GM12875 (cell line): ENCODE results near the gene PSG7.
"Not testable (repeated sequence)": the region's sequence is repeated elsewhere in the genome, so short reads cannot be mapped to it uniquely, and the experiment has no call there.

Experiments
- H3K4me3 ChIP-seq: one replicate; pipeline ENCODE4 v1.5.1; 2011; ENCODE audit warnings: low read depth, low read length, control low read depth
- TF ChIP-seq, protein P1 (sequence below): IDR thresholded peaks from 2 replicates; pipeline ENCODE4 v1.5.1; 2011; ENCODE audit warnings: low read depth, mild to moderate bottlenecking, control low read depth, inconsistent platforms, low read length, moderate library complexity, borderline replicate concordance; ENCODE audit not compliant: insufficient read depth

The PSG7 gene

DNA sequence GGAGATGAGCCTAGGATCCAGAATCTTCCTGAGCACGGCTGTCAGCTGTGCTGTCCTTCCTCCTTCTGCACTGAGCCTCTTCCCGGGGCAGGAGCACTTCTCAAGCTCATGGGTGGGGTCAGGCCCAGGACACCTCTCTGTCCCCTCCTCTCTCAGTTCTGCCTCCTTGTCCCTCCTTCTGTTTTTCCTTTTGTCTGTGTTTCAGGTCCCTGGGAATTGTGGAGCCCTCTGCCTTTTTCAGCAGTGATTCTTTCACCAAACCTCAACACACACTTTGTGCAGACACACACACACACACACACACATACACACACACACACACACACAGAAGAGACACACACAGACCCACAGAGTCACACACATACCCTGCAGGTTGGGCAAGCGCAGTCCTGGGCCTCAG, at the start of gene PSG7:
Gene PSG7 (minus strand): TSS at position 101 of the 400 bp plus-strand sequence. CDS start 131 bp downstream, outside the sequence.
- H3K4me3 ChIP-seq = not testable (repeated sequence)

DNA sequence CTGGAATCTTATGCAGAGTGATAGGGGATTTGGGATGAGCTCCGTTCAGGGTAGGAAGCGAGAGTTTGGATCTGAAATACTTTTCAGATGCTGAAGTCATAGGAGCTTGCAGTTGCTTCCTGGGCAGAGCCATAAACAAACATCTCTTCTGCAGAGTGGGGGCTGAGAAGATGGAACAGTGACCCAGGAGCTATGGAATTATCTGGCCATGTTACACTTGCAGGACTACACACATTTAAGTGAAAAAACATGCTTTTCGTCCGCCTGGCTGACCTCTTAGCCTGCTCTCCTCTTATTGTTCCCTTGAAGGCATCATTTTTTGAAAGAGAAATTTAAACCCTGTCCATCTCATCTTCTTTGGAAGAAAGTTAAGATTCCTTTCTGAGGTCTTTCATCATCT, 48.6 kb upstream of the PSG7 start:
- TF ChIP-seq, protein P1, sequence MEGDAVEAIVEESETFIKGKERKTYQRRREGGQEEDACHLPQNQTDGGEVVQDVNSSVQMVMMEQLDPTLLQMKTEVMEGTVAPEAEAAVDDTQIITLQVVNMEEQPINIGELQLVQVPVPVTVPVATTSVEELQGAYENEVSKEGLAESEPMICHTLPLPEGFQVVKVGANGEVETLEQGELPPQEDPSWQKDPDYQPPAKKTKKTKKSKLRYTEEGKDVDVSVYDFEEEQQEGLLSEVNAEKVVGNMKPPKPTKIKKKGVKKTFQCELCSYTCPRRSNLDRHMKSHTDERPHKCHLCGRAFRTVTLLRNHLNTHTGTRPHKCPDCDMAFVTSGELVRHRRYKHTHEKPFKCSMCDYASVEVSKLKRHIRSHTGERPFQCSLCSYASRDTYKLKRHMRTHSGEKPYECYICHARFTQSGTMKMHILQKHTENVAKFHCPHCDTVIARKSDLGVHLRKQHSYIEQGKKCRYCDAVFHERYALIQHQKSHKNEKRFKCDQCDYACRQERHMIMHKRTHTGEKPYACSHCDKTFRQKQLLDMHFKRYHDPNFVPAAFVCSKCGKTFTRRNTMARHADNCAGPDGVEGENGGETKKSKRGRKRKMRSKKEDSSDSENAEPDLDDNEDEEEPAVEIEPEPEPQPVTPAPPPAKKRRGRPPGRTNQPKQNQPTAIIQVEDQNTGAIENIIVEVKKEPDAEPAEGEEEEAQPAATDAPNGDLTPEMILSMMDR = no peak
- no peak overlapping the region for H3K4me3 ChIP-seq

DNA sequence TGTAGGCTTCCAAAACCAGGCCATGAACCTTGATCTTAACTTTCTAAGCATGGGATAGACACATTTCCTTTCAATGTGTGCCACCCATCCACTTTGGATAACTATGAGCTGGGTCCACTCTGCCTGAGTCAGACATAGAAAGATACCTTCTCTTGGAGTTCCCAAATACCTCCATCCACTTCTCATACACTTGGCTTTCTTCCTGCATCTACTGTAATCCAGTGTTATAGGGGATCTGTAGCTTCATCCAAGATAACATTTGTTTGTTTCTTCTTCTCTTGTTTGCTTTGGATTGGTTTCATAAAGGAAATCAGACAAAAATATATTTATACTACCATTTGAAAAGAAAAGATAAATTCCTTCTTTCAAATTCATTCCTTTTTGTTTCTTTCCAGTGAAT, 45.1 kb upstream of the PSG7 start:
- H3K4me3 ChIP-seq = not testable (repeated sequence)

DNA sequence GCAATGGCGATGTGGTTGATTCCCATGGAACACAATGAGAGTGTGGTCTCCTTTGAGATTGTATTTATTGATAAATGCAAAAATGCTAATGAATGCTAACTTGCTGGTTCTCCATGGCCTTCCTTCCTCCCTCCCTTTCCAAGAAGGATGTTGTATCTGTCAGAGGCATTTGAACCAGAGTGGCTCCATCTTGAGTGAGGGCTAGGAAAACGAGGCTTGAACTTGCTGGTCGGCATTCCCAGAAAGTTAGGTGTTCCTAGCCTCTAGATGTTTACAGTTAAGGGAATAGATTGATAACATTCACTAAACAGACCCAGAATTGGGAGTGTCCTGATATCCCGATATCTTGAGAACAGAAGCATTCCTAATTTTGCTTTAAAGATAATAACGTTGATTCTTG, 34.4 kb upstream of the PSG7 start:
- not testable (repeated sequence) for H3K4me3 ChIP-seq

DNA sequence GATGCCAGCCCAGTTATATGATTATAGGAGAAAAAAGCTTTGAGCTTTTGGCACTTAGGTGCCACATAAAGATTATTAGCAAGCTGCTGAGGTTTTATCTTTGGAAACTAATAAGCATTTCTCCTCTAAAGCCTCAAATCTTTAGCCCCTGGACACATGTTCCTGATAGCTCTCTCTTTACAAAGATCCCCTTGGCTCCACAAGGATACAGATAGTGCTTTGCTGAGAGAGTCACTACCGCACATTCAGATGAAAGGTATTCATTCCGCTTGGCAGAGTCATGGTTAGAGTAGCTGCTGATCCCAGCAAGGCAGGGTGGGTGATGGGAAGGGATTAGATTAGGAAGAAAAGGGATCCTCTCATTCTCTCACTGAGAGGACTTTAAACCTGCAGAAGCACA, 28.2 kb upstream of the PSG7 start:
- TF ChIP-seq, protein P1 = no peak
- H3K4me3 ChIP-seq = no peak overlapping the region

DNA sequence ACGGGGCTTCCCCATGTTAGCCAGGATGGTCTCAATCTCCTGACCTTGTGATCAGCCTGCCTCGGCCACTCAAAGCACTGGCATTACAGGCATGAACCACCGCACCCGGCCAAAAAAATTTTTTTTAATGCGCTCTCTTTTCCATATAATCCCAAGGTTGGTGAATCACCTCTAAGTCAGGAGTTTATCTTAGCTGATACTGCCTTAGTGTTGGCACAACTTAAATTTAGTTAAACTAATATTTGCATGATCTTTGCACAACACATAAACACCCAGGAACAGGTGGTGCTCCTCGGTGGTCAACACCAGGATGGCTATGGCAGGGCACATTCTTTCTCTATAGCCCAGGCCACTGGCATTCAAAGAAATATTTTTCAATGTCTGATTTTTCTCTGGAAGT, 24.1 kb upstream of the PSG7 start:
- TF ChIP-seq, protein P1 = no peak
- H3K4me3 ChIP-seq = no peak overlapping the region

DNA sequence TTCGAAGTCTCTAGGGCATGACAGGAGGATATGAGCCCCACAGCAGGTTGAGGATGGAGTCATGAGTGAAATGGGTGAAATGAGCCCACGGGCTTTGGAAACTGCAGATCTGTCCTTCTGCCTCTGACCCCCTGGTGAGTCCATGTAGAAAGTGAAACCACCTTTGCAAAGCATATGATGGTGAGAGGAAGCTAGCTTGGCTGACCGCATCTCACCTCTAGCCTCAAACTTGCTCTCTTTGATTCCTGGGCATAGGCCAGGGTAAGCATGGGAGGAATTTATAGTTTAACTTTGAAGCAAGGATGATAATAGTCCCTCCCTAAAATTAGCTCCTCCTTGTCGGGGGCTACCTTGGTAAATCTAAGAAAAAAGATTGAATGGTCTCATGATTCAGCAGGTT, 15.1 kb upstream of the PSG7 start:
- H3K4me3 ChIP-seq = not testable (repeated sequence)

DNA sequence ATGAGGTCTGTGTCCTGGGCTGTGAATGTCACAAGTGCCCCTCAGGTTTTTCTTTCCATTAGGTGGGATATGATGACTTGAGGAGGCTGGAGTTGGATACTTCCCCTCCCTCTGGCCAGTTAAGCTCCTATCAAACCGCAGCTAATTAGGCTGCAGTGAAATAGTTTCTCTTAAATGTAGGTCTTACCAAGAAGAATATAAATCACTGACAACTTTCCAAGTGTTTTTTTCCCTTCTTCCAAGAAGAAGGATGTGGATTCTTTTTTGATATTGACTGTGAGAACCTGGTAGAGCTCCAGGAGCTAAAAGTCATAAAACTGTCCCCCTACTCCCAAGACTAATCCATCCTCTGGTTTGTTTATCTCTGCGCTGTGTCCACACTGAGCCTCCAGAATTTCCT, 14.5 kb upstream of the PSG7 start:
- H3K4me3 ChIP-seq = not testable (repeated sequence)

DNA sequence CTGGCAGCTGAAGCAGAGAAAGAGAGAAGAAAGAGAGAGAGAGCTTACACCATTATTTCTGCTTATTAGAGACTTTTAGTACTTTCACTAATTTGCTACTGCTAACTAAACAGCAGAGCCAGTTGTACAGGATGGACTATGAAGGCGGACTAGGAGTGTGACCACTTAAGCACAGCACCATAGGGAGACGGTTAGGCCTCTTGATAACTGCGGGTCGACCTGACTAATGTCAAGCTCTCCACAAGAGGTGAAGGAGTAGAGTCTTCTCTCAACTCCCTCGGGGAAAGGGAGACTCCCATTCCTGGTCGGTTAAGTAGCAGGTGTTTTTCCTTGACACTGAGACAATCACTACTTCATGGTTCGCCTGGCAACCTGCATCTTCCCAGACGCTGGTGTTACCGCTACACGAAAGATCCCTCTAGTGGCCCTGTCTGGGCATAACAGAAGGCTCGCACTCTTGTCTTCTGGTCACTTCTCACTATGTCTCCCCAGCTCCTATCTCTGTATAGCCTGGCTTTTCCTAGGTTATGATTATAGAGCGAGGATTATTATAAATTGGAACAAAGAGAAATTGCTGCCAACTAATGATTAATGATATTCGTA, 5.3 kb upstream of the PSG7 start:
- TF ChIP-seq, protein P1 = peak; percentile 48; the same call in 1 of the 2 replicates
- H3K4me3 ChIP-seq = no peak overlapping the region

DNA sequence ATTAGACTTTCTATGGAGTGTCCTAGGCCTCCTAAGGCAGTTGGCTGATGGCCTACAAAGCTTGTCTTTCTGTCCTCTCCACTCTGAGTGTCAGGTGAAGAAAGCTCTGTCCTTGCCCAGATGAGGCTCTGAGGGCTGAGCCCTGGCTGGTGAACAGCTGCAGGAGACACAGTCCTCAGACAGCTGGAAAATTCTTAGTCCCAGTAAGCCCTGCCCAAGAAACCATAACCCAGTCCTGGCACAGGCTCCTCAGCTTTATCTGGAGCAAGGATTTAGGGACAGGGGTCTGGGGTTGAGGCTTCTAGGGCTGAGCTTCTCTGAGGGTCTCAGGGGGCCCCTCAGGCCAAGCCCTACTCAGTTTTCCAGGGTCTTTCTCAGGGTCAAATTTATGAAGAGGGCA, 2.3 kb downstream of the PSG7 start:
- H3K4me3 ChIP-seq = not testable (repeated sequence)

DNA sequence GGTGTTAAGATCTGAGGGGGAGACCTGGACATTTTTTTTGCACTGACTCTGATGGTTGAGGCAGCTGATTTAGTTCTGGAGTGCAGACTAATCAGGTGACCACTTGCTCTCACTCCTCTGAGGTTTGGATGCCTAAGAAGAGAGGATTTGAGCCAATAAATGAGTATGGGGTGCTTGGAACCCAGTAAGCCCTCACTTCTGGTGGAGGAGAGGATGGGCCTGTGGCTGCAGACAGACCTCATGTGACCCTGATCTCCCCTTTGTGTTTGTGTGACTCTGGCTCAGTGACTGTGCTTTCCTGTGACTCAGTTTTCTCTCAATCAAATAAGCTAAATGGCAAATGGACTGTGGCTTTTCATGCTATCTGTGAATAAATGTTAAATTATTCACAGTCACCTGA, 2.8 kb downstream of the PSG7 start:
- not testable (repeated sequence) for H3K4me3 ChIP-seq

DNA sequence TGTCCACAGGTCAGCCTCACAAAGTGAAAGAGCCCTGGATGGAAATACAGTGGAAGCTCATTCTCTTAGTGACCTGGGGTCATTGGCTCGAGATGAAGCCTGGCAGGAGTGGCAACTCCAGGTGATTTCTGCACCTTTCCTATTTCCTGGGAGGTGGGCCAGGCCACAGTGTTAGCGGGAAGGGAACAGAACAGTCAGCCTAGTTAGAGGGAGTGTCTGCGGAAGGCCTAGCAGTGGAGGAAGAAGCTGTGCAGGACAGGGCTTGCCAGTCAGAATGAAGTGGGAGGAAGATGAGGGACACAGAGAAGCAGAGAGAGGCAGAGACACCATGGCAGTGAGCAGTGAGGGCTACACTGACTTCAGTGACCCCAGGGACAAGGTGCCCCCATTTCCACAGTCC, 3.6 kb downstream of the PSG7 start:
- not testable (repeated sequence) for H3K4me3 ChIP-seq

DNA sequence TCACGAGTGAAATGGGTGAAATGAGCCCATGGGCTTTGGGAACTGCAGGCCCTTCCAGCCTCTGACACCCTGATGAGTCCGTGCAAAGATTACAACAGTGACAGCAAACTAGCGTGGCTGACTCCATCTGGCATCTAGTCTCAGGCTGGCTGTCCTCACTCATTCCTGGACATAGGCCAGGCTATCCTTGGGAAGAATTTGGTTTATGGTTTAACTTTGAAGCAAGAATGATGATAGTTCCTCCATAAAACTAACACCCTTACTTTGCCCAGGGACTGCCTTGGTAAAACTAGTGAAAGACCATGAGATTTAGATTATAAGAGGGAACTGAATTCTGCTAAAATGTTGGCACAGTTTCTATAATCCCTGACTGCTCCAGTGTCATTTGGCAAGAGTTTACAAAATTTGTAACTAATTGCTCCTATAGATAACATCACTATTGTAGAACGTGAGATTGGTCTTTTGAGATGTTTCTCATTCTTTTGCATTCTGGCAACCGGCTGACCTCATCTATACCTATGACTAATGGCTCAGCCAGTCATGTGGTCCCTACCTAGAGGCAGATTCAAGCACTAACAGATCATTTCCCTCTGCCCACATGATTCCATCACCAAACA, 4.4 kb downstream of the PSG7 start:
- H3K4me3 ChIP-seq = not testable (repeated sequence)

DNA sequence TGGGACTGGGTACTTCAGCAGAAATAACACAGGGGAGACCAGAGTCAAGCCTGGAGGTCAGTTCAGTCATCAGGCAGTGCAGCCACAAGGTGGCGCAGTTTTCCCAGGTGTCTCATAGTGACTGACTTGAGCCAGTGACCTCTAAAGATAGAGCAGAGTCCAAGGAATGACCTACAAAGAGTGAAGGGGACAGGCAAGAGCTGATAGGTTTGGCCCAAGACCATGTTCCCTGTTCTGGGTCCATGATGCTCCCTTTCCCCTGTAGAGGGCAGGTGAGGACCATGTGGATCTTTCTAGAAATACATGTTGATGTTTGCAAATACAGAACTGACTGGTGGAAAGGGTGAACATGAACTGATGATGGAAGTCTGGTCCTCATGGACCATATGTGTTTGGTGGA, 6.8 kb downstream of the PSG7 start:
- not testable (repeated sequence) for H3K4me3 ChIP-seq
